Metanephros (tissue), 2 donors: ENCODE results near the gene SLFN14. TPM values are rescaled to one million over a fixed set of nuclear protein-coding genes. Genes with fewer than 3 reads are reported as not detected.

Source experiments
- small RNA-seq: library from RNA; depleted of rRNA; stranded (forward); fragments of <200 nt; gene quantifications from one replicate; pipeline ENCODE3, GENCODE V24; 2014; ENCODE audit warnings: low replicate concordance
- total RNA-seq: library from RNA; depleted of rRNA; stranded (reverse); fragments of >200 nt; gene quantifications from one replicate; pipeline ENCODE4 v1.2.3, GENCODE V29; 2014

Gene SLFN14
- total RNA-seq: 1.8 TPM

DNA sequence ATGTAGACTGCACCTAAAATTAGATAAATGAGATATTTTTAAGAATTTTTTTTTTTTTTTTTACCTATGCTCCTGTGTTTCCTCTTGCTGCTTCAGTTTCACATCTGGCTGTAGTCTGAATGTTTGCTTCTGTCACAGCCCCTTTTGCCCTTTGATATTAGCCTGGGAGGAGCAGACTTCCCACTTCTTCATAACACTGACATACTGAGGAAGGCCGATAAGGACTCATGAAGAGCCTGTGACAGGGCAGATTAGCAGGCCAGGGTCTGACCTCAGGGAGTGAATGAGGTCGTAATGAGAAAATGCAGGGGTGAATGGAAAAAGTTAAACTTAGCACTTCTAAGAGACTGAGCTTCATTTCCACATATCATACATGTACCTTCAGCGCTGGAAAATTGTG lies at the start of gene SLFN14:
Gene SLFN14 (minus strand): TSS at position 117 of the 400 bp plus-strand sequence. CDS start 2,757 bp downstream, outside the sequence.

GRCh38 chr17:35587074-35587961 lies 26.7 kb upstream of the SLFN14 start, which contains the start of gene AP2B1:
Gene AP2B1 (plus strand): TSS chr17:35587322. CDS start chr17:35594031, 6,709 bp downstream.

GRCh38 chr17:35578197-35578928 lies 17.7 kb upstream of the SLFN14 start, which contains the start of gene PEX12:
Gene PEX12 (minus strand): TSS chr17:35578571. CDS start chr17:35578021, 550 bp downstream.

DNA sequence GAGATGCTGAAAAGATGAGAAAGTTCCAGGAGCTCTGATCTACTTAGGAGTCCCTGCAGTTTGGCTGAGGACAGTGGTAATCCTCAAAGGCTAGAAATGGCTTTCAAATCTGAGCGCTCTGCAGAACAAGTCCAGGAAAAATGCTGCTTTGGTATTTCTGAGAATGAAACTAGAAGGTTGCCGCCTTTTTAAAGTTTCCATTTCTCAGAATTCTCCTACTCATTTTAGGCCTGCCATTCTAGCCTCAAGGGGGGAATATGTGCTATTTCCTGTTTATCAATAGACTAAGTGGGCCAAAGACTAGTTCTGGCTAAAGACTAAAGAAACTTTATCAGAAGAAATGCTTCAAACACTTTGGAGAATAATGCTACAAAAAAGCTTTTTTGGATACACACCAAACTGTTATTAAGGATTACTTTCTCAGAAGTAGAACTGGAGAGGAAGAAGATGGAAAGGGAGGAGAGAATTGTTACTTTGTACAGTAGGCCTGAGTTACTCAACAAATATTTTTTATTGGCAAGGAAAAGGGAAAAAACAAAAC lies 22.9 kb downstream of the SLFN14 start, which contains the start of gene SLFN12L:
Gene SLFN12L (minus strand): TSS at position 78 of the 541 bp plus-strand sequence. CDS start 15,314 bp downstream, outside the sequence.

Small RNAs within 50 kb of the gene (small RNA-seq; reads per million reads assigned to genes)
- gene AC004134.1 (not detected), gene AC015911.1 (not detected), gene SNORD7 (37.5 reads per million, percentile 96 among the genes with 10 or more reads in this experiment)

Other genes with a start within 250 kb of the SLFN14 start
- gene SLFN11, start 187.2 kb downstream of the SLFN14 start, total RNA-seq: 16.3 TPM
- 20.0 TPM for gene SLFN12, start 128.3 kb downstream of the SLFN14 start, total RNA-seq
- 9.8 TPM for gene SLFN13, start 112.1 kb downstream of the SLFN14 start, total RNA-seq
- gene SLFN12L, start 23.1 kb downstream of the SLFN14 start, total RNA-seq: 0.58 TPM
- 5.0 TPM for gene PEX12, start 17.8 kb upstream of the SLFN14 start, total RNA-seq
- 75.4 TPM for gene AP2B1, start 26.5 kb upstream of the SLFN14 start, total RNA-seq
- gene RASL10B, start 170.8 kb upstream of the SLFN14 start, total RNA-seq: 8.5 TPM
- 0.06 TPM for gene GAS2L2, start 192.4 kb upstream of the SLFN14 start, total RNA-seq
- not detected for gene C17orf50, start 200.1 kb upstream of the SLFN14 start, total RNA-seq
- 4.0 TPM for gene MMP28, start 234.8 kb upstream of the SLFN14 start, total RNA-seq
- gene TAF15, start 248.7 kb upstream of the SLFN14 start, total RNA-seq: 92.2 TPM